Erythroblast (primary cell): ENCODE data around the gene CBX5.

Experiments
- GATA1 ChIP-seq: IDR thresholded peaks from 2 replicates; pipeline ENCODE4 v1.6.1; 2011; ENCODE audit warnings: low read depth, mild to moderate bottlenecking, control low read depth, low read length, moderate library complexity
- POLR2A ChIP-seq: IDR thresholded peaks from 2 replicates; pipeline ENCODE4 v1.6.1; 2011; ENCODE audit warnings: mild to moderate bottlenecking, low read length

DNA sequence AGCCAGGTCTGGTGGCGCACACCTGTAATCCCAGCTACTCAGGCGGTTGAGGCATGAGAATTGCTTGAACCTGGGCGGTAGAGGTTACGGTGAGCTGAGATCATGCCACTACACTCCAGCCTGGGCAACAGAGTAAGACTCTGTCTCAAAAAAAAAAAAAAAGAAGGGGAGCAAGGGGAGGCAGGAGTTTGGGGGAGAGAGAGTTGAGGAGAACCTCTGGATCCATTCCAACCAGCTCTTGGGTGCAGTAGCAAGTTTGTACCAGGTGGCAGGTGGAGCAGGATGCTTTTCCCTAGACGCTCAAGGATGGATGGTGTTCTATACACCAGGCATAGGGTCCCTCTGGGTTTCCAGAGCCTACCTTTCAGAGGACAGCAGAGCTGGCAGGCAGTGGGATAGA, 19.0 kb upstream of the CBX5 start:
- TF ChIP-seq POLR2A, result peak; percentile 67
- no peak for TF ChIP-seq GATA1
